Measurements from ENCODE around the gene TMED4. TPM values are rescaled to one million over a fixed set of nuclear protein-coding genes. Genes with fewer than 3 reads are reported as not detected.

Gene TMED4
- total and polyA plus RNA-seq, 10 of the 15 experiments (the other 5 are each of a cell fraction or from before 2014, with no cell fraction given), result 20.8 to 71.3 (median 51.0) TPM

DNA sequence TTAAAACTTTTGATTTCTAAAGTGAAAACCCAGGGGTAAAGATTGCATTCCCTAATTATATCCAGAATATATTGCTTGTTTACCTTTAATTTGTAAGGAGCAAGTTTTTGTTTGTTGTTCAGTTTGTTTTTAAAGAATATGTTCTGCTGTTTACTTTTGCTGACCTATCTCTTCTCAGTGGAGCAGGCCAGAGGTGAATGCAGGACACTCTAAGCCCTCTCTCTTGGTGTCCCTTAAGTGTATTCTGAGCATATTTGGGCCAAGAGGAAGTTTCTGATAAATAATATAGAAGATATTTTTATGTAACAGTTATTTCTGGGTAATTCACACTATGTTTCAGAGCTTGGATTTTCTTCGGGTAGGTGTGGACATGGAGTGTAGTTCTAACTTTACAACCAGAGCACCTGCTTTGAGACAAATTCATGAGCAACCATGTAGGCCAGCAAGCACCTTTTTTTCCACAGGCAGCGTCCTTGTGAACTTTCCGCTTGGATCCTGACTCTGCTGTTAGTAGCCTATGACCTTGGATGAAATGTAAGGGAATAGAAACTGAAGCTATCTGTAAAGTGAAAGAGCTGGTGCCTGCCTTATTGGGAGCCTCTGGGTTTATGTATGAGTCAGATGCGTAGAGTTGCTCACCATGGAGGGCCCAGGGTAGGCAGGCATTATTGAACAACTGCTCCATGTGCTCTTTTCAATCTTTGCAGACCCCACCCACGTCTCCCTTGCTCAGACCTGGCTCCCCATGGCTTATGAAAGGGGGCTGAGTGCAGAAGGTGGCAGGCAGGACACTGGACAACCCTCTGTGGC lies 40.5 kb upstream of the TMED4 start (continued):
- TF ChIP-seq, protein P1, sequence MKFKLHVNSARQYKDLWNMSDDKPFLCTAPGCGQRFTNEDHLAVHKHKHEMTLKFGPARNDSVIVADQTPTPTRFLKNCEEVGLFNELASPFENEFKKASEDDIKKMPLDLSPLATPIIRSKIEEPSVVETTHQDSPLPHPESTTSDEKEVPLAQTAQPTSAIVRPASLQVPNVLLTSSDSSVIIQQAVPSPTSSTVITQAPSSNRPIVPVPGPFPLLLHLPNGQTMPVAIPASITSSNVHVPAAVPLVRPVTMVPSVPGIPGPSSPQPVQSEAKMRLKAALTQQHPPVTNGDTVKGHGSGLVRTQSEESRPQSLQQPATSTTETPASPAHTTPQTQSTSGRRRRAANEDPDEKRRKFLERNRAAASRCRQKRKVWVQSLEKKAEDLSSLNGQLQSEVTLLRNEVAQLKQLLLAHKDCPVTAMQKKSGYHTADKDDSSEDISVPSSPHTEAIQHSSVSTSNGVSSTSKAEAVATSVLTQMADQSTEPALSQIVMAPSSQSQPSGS (IDR thresholded peaks at IDR 0.05; ENCODE audit: low read length), result no peak; the same call in 1 of the 2 replicates
- TF ChIP-seq TCF12 (IDR thresholded peaks at IDR 0.05; ENCODE audit: low read depth, low read length), result no peak
- TF ChIP-seq, protein P2, sequence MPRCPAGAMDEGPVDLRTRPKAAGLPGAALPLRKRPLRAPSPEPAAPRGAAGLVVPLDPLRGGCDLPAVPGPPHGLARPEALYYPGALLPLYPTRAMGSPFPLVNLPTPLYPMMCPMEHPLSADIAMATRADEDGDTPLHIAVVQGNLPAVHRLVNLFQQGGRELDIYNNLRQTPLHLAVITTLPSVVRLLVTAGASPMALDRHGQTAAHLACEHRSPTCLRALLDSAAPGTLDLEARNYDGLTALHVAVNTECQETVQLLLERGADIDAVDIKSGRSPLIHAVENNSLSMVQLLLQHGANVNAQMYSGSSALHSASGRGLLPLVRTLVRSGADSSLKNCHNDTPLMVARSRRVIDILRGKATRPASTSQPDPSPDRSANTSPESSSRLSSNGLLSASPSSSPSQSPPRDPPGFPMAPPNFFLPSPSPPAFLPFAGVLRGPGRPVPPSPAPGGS (IDR thresholded peaks at IDR 0.05; ENCODE audit: borderline replicate concordance, insufficient read depth, low read depth, low read length, poor library complexity, severe bottlenecking), result no peak
- no peak for TF ChIP-seq NKRF (conservative IDR thresholded peaks at IDR 0.05)
- no peak for TF ChIP-seq PRDM15 (CRISPR knock-in tag; IDR thresholded peaks at IDR 0.05)
- TF ChIP-seq EGR1 (IDR thresholded peaks at IDR 0.05; ENCODE audit: borderline replicate concordance in 1 of 2, low read depth in 2 of 2, low read length in 2 of 2), result no peak
- no peak for TF ChIP-seq TARDBP (IDR thresholded peaks at IDR 0.05; ENCODE audit: borderline replicate concordance)
- TF ChIP-seq STAT3 (IDR thresholded peaks at IDR 0.05; ENCODE audit: low read depth, low read length), result no peak
- TF ChIP-seq SMARCA5 (IDR thresholded peaks at IDR 0.05), result no peak
- TF ChIP-seq ESRRA (IDR thresholded peaks at IDR 0.05; ENCODE audit: low read length), result no peak; the same call in 1 of the 2 replicates
- no peak for TF ChIP-seq KAT2A (conservative IDR thresholded peaks at IDR 0.05; ENCODE audit: control insufficient read depth, low read depth, low read length)
- peak; percentile 63; the same call in 1 of the 2 replicates for TF ChIP-seq YY1 (IDR thresholded peaks at IDR 0.05; ENCODE audit: low read depth, low read length)
- TF ChIP-seq SMC3 (IDR thresholded peaks at IDR 0.05; ENCODE audit: borderline replicate concordance, low read length), result no peak
- TF ChIP-seq CREM (IDR thresholded peaks at IDR 0.05; ENCODE audit: low read depth), result peak; percentile 6; the same call in 1 of the 2 replicates
- 0 out of 2 replicates have a peak, but pooled peaks have one; percentile 30 for TF ChIP-seq MLLT1 (IDR thresholded peaks at IDR 0.05)
- no peak for TF ChIP-seq PAX5 (IDR thresholded peaks at IDR 0.05; ENCODE audit: borderline replicate concordance, low read depth, low read length)
